SK-N-DZ (cell line): ENCODE results near the gene BARD1. TPM values are rescaled to one million over a fixed set of nuclear protein-coding genes. Genes with fewer than 3 reads are reported as not detected.
"Not testable (repeated sequence)": the region's sequence is repeated elsewhere in the genome, so short reads cannot be mapped to it uniquely, and the experiment has no call there.

Source experiments
- DNase-seq: peaks from one replicate; pipeline ENCODE4 v3.0.0-alpha.2; 2015; ENCODE audit warnings: low spot score
- polyA plus RNA-seq, 2 experiments: library from polyadenylated mRNA; depleted of rRNA; stranded (reverse); fragments of >200 nt; gene quantifications; 2 replicates each; pipeline ENCODE4 v1.2.3, GENCODE V29; 2014

Gene BARD1
- polyA plus RNA-seq (2014; cell fraction: cytosol; rRNA removed), result 9.1 and 15.9 TPM in 2 replicates
- 16.2 and 16.4 TPM in 2 replicates for polyA plus RNA-seq (2014; cell fraction: nucleus; rRNA removed)

DNA sequence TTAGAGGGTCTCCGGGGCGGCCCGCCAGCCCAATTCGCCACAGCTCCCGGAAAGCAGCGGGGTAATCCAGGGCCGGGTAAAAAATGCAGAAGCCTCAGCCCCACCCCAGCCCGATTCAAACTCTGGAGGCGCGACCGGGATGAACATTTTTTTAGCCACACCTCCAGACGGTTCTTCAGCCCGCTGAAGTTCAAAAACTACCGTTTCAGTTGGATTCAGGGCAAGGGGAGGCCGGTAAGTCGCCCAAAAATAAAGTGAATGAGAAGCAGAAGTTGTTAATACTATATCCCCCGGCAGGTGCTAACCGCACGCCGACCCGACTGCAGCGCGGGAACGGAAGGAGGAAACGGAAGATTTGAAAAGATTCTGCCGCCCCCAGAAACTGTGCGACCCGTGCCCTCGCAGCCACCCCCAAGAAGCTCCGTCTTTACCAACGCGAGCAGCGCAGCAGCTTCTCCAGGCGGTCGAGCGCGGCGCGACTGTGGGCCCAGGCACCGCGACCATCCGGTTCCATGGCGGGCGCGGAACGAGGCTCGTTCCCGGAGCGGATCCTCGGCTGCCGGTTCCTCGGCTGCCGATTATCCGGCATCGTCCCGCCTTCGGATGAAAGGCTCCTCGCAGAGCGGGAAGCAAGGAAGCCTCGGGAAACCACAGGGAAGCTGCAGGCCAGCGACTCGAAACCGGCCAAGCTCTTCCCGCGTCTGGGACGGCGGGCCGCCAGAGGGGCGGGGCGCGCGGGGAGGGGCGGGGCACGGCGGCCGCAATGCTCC is at the start of gene BARD1:
BARD1 (minus strand) TSS at position 703 of the 770 bp plus-strand sequence; CDS start at position 589, 114 bp downstream.
- DNase-seq, result no peak

DNA sequence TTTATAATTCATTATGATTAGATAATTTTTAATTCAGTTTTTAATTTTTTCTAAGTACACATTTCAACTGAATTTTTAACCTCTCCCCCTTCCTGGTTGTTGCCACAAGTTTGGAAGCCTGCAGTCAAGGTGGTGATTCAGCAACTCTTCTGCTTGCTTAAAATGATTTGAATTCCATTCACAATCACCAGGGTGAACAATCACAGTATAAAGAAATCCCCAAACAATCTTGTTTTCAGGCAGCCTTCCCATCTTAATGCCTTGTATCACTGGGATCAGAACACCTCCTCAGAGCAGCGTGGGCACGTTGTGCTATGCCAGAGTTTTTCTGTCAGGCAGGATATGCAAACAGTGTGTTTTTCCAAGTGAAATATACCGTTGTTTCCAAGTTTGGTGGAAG is 46.7 kb upstream of the BARD1 start:
- DNase-seq, result no peak

DNA sequence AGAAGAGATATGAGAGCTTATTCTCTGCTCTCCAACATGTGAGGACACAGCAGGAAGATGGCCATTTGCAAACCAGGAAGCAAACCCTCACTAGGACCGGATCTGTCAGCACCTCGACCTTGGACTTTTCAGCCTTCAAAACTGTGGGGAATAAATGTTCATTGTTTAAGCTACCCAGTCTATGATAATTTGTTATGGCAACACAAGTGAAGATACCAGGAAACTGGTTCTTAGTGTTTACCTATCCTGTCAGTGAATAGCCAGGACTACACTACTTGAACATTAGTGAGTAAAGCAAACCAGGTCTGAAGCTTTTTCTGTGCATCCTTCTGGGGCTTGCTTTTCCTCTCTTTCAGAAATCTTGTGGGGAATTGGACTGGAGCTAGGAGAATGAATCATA is 44.4 kb upstream of the BARD1 start:
- DNase-seq, result no peak

DNA sequence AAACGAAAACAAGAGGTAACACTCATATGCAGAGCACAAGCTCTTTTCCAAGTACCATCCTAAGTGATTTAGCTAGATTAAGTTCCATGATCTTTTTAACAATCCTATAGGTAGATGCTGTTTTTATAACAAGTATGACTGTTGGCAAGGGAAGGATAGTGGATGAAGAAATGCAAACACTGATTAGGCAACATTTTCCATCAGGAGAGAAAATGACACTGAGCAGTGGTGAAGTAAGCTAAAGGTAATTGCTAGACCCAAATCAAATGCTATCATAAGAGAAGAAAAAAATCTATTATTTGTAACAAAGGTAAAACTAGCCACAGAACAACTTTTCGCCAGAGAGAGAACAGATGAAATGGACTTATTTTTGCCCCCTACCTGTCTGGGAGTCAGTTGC is 34.3 kb upstream of the BARD1 start:
- no peak for DNase-seq

DNA sequence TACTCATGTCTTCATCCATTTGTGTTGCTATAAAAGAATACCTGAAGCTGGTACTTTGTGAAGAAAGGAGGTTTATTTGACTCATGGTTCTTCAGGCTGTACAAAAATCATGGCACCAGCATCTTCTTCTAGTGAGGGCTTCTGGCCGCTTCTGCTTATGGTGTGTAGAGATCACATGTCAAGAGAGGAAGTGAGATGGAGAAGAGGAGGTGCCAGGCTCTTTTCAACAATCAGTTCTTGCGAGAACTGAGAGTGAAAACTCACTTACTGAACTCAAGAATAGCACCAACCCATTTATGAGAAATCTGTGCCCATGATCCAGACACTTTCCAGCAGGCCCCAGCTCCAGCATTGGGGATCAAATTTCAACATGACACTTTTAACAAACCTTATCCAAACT is 30.0 kb upstream of the BARD1 start:
- DNase-seq, result no peak

DNA sequence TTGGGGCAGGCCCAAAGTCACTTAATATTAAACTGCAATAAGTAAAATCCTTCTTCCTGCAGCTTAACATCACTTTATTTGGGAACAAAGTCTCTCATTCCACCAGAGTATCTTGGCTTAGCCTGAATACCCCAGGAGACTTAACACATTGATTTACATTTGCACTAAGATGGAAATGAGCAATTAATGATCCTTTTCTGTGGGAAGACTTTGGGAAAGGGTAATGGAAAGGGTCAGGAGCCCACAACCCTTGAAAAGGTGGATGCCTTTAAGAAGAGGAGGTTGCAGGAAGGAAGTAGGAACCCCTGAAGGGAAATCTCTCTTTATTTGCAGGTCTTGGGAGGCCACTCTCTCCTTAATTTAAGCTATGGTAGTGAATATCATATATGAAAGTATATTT is 28.0 kb upstream of the BARD1 start:
- DNase-seq, result no peak

DNA sequence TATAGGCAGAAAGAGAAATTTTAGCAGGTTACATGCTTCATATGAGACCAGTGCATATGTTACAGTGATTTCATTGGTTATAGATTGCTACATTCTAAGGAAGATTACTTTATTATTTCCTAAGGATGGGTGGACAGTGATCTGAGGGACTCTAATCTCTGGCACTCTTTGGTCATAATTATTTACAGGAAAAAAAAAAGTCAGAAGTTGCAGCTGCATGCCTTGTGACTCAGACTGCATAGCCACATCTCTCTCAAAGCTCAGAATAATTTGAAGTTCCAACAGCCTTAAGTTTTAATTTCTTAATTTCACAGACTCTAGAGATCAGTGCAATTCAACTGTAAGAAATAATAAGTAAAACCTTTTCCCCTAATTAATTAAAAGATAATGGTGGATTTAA is 27.1 kb upstream of the BARD1 start:
- no peak for DNase-seq

DNA sequence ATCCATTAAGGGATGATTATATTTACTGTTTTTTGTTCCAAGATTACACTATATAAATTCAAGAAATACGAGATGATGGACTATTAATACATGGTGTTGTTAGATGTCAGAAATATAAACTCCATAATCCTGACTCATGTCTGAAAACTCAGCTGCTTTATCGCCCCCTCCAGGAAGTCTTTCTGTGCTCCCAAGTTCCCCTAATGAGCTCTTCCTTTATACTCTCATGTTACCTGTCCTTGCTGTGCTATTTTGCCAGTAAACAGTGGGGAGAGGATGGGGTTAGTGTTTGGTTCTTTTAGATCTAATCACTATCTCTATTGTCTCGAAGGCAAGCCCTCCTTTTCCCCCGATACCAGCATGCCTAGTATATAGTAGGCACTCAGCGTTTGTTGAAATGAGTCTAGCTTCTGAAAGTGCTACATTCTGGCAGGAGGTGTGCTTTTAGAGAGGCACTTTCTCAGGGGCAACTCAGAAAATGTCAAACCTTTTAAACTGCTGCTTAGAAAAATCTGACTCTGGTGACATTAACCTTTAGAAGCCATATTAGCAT is 21.4 kb upstream of the BARD1 start:
- DNase-seq, result no peak

DNA sequence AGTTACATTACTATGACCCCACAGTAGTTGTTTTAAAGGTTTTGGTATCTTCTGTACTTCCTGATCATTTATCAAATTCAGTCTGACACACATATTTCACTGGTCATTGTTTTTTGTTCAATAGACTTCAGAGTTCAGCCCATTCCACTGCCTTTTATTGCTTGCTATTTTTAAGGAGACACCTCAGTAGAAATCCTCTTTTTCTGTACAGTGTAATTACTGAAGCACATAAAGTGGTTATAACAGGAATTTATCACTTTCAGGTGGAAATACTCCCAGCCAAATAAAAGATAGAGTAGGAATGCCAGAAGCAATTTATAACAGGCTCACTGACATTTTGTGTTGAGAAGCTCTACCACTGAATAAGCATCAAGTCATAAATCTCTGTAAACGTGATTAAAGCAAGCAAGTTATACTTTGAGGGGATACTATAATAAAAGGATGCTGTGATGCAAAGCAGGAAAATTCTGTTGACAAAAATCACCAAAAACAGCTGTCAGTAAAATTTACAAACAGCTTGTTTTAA is 6.6 kb upstream of the BARD1 start:
- no peak for DNase-seq

DNA sequence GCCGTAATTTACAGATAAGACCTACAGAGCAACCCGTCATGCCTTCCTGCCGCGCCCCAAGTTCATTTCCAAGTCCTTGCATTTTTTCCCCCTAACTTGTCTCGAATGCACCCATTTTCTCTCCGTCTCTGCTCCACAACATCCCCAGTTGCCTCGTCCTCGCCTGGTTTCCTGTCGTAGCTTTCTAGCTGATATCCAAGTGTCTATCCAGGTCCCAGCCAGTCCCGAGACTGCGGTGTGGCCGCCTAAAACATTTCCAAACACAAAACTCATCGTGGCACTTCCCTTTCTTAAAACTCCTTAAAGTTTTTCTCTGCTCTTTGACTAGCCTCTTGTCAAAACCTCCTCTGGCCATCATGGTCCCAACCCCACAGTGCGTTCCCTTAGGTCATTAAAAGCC is 1.2 kb upstream of the BARD1 start:
- DNase-seq, result no peak

DNA sequence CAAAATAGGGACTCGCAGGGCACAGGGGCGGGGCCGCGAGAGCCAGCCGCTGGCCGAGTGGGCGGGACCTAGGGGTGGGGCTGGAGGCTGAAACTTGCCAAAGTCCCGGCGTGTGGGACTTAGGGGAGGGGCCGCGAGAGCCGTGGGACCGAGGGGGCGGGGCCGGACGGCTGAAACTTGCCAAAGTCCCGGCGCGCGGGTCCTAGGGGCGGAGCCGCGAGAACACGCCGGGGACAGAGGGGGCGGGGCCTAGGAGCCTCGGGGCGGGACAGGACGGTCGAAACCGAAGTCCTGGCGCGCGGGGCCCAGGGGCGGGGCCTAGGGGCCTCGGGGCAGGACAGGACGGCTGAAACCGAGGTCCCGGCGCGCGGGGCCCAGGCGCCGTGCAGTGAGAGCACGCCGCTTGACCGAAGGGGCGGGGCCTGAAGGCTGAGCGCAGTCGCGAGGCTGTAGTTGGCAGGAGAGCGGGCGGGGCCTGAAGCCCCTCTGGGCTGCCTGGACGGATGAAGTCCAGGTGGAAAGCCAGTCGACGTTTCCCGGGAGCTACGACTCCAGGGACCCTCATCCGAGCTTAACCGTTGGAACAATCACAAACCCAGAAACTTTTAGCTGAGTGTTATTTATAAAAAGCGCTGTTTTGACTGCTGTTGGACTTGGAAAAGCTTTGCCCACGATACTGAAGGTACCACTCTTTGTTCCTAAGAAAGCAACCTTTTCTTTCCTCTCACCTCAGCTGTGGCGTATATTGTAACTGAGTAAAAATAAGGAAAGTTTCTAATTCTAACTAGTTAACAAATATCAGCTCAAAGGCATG is 475 bp upstream of the BARD1 start:
- peak; percentile 98 for DNase-seq

DNA sequence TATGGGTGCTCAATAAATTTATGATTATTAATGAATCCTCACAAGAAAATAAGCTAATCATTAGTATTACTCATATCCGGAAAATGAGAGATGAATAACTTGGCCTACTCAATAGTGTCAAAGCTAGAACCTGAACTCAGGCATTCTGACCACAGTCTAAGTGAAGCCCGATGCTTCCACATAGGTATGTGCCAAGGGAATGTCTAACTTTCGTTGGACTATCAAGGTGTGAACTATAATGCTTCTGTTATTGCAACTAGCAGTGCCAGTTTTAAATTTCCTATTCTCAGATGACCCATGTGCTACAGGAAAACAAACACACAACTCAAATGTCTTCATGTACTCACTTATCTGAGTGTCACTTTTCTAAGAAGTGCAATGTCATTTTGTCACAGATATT is 1.8 kb downstream of the BARD1 start:
- no peak for DNase-seq

DNA sequence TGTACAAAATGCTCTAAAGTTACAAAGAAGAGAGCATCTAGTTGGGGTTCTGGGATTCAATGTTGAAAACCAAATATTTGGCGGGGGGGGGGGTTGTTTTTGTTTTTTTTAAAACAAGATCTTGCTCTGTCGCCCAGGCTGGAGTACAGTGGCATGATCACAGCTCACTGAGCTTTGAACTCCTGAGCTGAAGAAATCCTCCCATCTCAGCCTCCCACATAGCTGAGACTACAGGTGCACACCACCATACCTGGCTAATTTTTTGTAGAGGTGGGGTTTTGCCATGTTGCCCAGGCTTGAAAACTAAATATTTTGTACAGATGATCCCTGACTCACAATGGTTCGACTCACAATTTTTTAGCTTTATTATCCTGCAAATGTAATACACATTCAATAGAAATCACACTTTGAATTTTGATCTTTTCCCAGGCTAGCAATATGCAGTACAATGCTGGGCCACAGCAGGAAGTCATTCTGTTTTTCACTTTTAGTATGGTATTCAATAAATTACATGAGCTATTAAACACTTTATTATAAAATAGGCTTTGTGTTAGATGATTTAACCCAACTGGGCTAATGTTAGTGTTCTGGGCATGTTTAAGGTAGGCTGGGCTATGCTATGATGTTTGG is 7.6 kb downstream of the BARD1 start:
- DNase-seq, result no peak

DNA sequence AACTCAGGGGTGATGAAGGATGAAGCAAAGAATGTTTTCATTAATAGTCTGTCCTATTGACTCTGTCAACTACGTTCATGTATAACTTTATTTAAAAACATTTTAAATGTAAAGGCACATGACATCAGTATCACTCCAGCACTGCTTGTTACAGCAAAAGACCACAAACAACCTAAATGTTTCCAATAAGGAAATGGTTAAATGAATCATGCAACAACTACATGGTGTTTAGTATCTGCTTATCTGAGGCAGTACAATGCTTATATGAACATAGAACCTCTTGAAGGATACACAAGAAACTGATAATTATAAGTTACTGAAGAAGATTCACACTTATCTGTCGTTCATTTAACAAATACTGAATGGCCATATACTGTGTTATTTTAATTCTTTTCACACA is 8.4 kb downstream of the BARD1 start:
- no peak for DNase-seq

DNA sequence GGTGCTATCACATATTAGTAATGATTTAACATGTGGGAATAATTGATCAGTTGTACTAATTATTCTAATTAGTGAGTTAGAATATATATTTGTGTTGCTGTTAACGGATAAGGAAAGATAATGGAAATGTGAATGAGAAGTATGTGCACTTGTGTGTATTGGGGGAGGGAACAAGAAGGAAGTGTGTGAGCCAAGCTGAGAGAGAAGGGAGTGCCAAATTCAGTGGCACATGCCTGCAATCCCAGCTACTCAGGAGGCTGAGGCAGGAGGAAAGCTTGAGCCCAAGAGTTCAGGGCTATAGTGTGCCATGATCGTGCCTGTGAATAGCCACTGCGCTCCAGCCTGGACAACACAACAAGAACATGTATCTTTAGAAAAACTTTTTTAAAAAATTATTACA is 9.3 kb downstream of the BARD1 start:
- DNase-seq, result no peak

DNA sequence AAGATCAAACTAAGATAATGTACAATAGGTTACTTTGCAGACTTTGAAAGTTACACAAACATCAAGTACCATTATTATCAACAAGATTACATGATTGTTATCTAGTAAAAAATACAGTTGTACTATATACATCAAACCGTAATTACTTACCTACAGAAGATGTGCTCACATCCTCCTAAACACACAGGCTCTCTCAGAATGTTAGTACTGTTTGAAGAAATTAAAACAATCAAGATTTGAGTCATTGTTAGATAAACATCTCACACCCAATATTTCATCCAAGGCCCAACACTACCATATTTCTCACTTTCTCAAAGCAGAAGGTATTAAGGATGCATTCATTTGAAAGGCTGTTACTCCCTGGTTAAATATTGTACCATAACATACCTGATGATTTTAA is 12.6 kb downstream of the BARD1 start:
- DNase-seq, result no peak

DNA sequence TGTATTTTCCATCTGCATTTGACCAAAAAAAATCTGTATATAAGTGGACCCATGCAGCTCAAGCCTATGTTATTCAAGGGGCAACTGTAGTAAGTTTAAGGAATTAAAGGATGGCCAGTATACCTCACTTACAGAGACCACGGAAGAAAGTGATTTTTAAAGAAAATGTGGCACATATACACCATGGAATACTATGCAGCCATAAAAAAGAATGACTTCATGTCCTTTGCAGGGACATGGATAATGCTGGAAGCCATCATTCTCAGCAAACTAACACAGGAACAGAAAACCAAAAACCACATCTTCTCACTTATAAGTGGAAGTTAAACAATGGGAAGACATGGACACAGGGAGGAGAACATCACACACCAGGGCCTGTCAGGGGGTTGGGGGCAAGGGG is 26.3 kb downstream of the BARD1 start:
- DNase-seq, result not testable (repeated sequence)

DNA sequence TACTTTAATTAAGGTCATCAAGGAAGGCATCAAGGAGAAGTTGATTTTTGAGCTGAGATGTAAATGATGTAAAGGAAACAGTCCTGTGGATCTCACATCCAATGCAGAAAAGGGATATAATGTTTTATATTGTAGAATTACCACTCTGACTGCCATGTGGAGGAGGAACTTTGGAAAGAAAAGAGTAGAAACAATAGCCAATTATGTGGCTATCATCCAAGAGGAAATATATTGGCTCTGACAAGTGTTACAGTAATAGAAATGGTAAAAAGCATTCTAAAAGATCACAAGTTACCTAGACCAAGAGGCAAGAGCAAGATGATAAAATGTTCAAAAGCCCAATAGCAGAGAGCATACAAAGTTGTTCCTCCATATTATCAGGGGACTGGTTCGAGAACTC is 26.8 kb downstream of the BARD1 start:
- DNase-seq, result no peak

DNA sequence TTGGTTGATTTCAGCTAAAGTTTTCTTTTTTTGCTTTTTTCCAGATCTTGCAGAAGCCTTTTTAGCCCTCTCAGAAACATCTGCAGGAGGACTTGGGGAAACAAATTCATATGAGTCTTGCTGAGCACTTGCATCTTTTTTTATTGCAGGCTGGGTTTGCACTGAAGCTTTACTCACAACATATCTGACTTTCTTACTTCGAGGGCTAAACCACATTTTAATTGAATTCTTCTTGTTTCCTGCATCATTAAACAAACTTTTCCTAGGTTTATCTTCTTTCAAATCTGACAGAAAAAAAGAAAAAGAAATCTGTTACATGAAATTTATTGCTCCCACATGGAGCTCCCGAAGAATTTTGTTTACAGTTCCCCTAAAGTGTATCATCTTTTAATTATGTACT is 28.3 kb downstream of the BARD1 start:
- no peak for DNase-seq

DNA sequence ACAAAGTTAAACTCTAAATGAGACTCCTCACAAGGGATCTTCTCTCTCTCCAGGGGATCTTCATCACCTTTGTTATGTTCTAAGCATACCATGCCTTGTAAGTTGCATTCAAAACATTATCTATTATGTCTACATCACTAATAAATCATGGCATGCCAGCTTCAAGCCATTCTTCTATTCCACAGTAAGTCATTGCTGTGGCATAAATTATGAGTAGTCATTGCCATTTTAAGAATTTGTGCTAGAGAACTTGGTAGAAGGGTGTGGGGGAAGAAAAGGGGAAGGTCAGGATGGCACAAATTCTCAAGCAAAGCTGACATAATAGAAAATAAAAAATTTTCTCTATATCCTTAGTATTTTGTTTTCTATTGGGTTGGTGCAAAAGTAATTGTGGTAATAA is 33.5 kb downstream of the BARD1 start:
- no peak for DNase-seq

DNA sequence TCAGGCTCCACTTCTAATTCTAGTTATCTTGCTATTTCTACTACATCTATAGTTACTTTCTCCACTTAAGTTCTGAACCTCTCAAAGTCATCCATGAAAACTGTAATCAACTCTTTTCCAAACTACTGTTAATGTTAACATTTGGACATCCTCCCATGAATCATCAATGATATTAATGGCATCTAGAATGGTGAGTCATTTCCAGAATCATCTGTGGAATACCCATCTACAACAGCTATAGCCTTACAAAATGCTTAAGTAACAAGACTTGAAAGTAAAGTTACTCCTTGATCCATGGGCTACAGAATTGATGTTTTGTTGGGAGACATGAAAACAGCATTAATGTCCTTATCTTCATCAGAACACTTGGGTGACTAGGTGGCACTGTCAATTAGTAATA is 35.4 kb downstream of the BARD1 start:
- no peak for DNase-seq

DNA sequence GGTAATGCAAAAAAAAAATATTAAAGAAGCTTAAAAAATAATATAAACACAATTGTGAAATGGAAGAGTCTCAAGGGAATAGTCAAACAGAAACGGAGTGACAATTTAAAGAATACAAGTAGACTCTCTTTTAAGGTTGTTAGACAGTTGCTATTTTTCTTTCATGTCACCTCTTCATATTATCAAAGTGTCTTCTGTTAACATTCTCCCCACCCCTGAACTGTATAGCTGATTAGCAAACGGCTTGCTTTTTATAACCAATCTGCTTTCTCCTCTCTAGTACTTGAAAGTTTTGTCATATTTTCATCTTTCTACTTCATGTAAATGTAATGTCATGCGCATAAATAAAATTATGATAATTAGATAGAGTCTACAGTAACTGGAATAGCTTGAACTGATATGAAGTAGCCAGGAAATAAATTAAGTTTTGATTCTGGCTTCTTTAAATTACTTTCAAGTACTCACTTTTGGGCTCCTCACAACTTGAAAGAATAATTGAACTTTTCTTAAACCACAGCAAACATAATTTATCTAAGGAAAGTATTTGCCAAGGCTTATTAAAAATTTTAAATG is 37.0 kb downstream of the BARD1 start:
- DNase-seq, result no peak
